ENCODE results near the gene LIPG.
"Not testable (repeated sequence)": the region's sequence is repeated elsewhere in the genome, so short reads cannot be mapped to it uniquely, and the experiment has no call there.

The LIPG gene

GRCh38 chr18:49561289-49562193 is at the start of gene LIPG:
Gene LIPG (plus strand): TSS chr18:49562057. CDS start chr18:49562309, 252 bp downstream.
- no peak for DNase-seq (ENCODE audit: low read depth in 2 of 2)

GRCh38 chr18:49512876-49513275 is 49.0 kb upstream of the LIPG start:
- DNase-seq (ENCODE audit: low read depth in 2 of 2) = not testable (repeated sequence)

- DNase-seq (ENCODE audit: low read depth in 2 of 2) = no peak
Measured at GRCh38 chr18:49514577-49514976, 47.3 kb upstream of the LIPG start.

- not testable (repeated sequence) for DNase-seq (ENCODE audit: low read depth in 2 of 2)
Measured at GRCh38 chr18:49515003-49515402, 46.9 kb upstream of the LIPG start.

DNA sequence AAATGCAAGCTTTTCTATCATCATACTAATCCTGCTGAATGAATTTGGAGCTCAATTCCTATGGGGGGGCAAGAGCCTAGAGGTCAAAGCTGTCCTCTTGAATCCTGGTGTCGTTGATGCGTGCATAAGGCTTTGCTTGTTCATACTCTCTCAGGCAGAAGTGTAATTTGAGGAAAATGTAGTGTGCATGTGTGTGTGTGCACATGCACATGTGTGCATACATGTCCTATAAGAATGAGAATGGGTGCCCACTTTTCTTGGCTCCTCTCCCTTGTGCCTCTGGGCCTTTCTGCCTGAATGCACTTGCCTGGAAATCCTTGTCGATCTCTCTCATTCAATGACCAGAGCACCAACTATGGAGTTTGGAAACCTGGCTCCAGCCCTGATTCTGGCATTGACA is 46.3 kb upstream of the LIPG start:
- DNase-seq (ENCODE audit: low read depth in 2 of 2) = no peak

GRCh38 chr18:49517483-49517882 is 44.4 kb upstream of the LIPG start:
- DNase-seq (ENCODE audit: low read depth in 2 of 2) = no peak

DNA sequence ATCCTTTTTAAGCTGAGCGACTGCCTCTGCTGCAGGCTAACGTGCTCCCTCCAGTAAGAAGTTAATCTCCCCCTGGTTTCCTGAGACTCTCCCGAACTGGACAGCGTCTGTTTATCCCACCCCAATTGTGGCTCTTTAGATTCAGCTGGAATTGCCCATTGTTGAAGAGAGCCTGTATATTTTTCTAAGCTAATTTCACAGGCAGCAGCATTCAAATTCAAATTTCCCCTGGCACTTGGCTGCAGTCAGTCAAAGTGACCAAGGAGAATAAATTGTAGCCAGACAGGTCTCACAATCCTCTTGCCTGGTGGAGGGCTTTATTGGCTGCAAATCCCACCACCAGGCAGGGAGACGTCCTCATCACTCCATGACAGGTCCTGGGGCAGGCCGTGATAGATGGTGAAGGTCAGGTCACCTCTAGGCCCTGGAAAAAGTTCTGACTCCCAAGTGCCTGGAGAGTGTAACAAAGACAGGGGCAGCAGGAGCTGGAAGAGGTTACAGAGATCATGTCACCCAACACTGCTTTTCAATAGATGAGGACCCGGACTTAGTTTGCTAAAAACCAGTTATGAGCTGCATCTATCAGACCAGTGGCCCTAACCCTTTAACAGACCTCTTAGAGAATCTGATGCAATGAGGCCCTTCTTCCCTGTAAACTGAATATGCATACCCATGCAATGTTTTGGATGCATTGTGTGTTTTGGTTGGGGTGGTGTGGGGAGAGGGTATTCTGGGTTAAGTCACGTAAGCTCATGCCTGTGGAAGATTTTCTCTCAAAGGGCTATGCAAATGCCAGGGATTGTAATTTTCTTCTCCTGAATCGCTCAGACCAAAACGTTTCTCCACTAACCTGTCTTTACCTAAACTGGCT is 42.5 kb upstream of the LIPG start:
- DNase-seq (ENCODE audit: low read depth in 2 of 2) = no peak

GRCh38 chr18:49520661-49521145 is 41.2 kb upstream of the LIPG start:
- DNase-seq (ENCODE audit: low read depth in 2 of 2) = no peak

- DNase-seq (ENCODE audit: low read depth in 2 of 2) = no peak
Measured at GRCh38 chr18:49521216-49521835, 40.5 kb upstream of the LIPG start.

DNA sequence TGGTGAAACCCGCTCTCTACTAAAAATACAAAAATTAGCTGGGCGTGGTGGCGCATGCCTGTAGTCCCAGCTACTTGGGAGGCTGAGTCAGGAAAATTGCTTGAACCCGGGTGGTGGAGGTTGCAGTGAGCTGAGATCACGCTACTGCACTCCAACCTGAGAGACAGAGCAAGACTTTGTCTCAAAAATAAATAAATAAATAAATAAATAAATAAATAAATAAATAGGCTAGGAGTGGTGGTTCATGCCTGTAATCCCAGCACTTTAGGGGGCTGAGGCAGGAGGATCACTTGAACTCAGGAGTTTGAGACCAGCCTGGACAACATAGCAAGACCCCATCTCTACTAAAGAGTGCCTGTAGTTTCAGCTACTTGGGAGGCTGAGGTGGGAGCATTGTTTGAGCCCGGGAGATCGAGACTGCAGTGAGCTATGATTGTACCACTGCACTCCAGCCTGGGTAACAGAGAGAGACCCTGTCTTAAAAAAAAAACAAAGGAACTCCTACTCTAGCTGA is 38.2 kb upstream of the LIPG start:
- not testable (repeated sequence) for DNase-seq (ENCODE audit: low read depth in 2 of 2)

DNA sequence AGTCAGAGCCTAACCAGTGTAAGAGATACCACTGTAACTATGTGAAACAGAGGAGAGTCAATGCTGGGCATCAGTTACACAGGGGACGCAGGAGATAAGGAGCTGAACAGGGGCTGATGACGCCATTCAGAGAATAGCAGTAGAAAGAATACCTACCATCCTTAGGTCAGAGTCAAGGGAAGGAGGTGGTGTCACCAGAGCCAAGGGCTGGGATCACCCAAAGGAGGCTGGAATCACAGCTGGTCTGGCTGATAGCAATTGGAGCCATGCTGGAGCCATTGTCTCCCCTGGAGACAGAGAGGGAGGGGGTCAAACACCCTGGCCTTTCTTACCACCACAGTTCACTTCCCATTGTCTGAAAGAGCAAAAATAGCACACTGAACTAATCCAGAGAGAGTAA is 37.5 kb upstream of the LIPG start:
- no peak for DNase-seq (ENCODE audit: low read depth in 2 of 2)

DNA sequence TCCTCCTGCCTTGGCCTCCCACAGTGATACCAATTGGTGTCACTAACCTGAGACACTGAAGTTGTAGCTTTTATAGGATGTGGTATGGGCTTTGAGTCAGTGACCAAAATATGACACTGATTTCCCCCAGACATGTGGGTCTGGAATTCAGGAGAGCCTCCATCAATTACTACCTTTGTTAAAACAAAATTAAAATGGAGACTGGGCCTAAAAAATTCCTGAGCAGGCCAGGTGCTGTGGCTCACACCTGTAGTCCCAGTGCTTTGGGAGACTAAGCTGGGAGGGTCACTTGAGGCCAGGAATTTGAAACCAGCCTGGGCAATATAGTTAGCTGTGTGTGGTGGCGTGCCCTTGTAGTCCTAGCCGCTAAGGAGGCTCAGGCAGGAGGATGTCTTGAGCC is 36.9 kb upstream of the LIPG start:
- DNase-seq (ENCODE audit: low read depth in 2 of 2) = no peak

DNA sequence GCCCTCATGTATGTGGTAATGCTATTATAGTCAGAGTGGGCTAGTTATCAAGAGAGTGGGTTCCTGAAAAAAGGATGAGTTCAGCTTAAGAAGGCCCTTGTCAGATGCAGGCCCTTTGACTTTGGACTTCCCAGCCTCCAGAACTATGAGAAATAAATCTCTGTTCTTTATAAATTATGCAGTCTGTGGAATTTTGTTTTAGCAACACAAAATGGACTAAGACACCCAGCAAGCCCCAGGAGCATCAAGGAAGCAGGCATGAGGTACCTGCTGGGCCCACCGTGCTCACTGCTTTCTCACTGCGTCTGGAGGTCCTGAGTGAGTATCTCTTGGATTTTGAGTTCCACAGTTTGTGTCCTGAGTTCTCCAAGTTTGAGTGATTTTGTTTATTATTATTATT is 35.9 kb upstream of the LIPG start:
- DNase-seq (ENCODE audit: low read depth in 2 of 2) = no peak

DNA sequence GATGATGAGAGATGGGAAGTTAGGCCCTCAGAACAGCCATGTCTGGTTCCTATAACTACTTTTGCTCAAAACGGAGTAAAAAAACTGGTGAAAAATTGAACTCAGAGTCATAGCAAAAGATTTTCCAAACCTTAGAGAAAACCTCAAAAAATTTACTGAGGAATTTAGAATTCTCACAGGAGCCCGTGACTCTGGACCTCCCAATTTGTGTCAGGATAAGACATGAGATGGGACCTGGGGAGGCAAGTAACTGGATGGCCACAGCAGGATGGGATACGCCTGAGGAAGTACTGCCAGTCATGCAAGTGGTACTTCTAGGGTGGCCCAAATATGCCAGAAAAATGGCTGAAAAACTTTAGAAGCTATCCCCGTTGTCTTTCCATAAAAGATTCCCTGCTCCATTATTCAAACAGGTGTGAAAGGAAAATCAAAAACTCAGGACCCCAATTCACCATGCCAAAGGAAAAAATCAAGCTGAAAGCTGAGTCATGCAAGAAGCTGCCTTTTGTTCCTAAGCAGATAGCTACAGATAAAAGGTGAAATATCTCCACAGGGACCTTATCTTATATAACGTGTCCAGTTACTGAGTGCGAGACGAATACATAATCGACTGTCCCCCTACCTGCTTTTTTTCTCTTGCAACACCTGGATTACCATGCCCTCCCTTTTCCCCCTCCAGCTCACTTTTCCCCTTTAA is 34.1 kb upstream of the LIPG start:
- no peak for DNase-seq (ENCODE audit: low read depth in 2 of 2)

GRCh38 chr18:49529596-49529995 is 32.3 kb upstream of the LIPG start:
- no peak for DNase-seq (ENCODE audit: low read depth in 2 of 2)

GRCh38 chr18:49531678-49532153 is 30.1 kb upstream of the LIPG start:
- no peak for DNase-seq (ENCODE audit: low read depth in 2 of 2)

GRCh38 chr18:49534846-49535601 is 26.8 kb upstream of the LIPG start:
- DNase-seq (ENCODE audit: low read depth in 2 of 2) = no peak

GRCh38 chr18:49537232-49537896 is 24.5 kb upstream of the LIPG start:
- DNase-seq (ENCODE audit: low read depth in 2 of 2) = no peak

DNA sequence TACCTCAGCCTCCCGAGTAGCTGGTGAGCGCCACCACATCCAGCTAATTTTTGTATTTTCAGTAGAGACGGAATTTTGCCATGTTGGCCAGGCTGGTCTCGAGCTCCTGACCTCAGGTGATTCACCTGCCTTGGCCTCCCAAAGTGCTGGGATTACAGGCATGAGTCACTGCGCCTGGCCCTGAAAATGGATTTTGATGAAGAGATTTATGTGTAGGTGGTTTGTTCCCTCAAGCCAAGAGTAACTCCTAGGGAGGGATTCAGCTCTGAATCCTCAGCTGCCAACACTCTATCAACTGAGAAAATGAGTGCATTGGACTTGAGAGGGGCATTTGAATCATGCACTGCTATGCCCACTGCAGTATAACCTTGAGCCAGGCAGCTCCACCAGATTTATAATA is 17.5 kb upstream of the LIPG start:
- DNase-seq (ENCODE audit: low read depth in 2 of 2) = no peak

DNA sequence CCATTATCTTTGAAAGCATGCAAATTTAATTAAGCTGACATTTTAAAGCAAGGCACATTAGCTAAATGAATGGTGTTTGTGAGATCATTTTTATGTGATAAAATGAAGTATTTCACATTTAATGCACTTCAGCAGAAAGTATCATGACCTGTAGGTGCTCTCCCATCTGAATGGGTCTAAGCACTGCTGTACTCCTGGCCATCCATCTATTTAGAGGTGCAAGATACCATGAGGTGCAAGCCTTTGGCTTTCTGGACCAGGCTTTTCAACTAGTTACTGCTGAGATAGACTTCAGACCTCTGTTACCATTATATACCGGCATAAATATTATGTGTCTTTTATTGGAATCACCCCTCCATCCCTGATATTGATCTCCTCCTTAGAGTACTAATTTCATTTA is 15.6 kb upstream of the LIPG start:
- no peak for DNase-seq (ENCODE audit: low read depth in 2 of 2)

All from stimulated activated CD8-positive, alpha-beta memory T cell treated with anti-CD3 and anti-CD28 coated beads, Interleukin-2, amount 100 ng/mL, for 1 hour (primary cell).